PC-9 (cell line): ENCODE data around the gene COLGALT1. TPM values are rescaled to one million over a fixed set of nuclear protein-coding genes. Genes with fewer than 3 reads are reported as not detected.
"Not testable (repeated sequence)": the region's sequence is repeated elsewhere in the genome, so short reads cannot be mapped to it uniquely, and the experiment has no call there.

Source experiments
- BruUV-seq: library from RNA; stranded (reverse); fragments of 400-500 nt; replicated peaks from 2 replicates; lab custom pipeline; 2021; lab: Mats Ljungman, UMichigan
- CTCF ChIA-PET: fragments of 300-600 bp; sonication (Branson Sonifier 250); formaldehyde crosslinking; loops from one replicate; lab custom pipeline; 2022; ENCODE audit warnings: antibody characterized with exemption; lab: Charles Lee
- POLR2A ChIA-PET: fragments of 300-600 bp; sonication (Branson Sonifier 250); formaldehyde crosslinking; loops from one replicate; lab custom pipeline; 2022; ENCODE audit warnings: antibody characterized with exemption; ENCODE audit not compliant: unreplicated experiment; lab: Charles Lee
- DNase-seq, 2 experiments: peaks; one replicate each; pipeline versions ENCODE4 v3.0.0 to v3.0.0-alpha.2; 2015 to 2022; ENCODE audit warnings: mixed read lengths in 1 of 2
- H2AFZ ChIP-seq: fragments of 200-600 bp; sonication (generic); 2 replicates; pipeline ENCODE4 v1.8.1; 2017; ENCODE audit warnings: antibody characterized with exemption
- H3F3A ChIP-seq: fragments of 200-600 bp; sonication (generic); 2 replicates; pipeline ENCODE4 v1.8.1; 2017; ENCODE audit warnings: antibody characterized with exemption, mild to moderate bottlenecking, low read depth; ENCODE audit not compliant: insufficient read depth
- H3K27ac ChIP-seq: fragments of 200-600 bp; sonication (generic); 2 replicates; pipeline ENCODE4 v1.6.1; 2016; ENCODE audit warnings: mixed run types
- H3K27me3 ChIP-seq: fragments of 200-600 bp; sonication (generic); 2 replicates; pipeline ENCODE4 v1.6.1; 2016; ENCODE audit warnings: low read depth, mixed run types; ENCODE audit not compliant: insufficient read depth
- H3K36me3 ChIP-seq: fragments of 200-600 bp; sonication (generic); 2 replicates; pipeline ENCODE4 v1.6.1; 2016; ENCODE audit warnings: low read depth, mixed run types
- H3K4me1 ChIP-seq: fragments of 200-600 bp; sonication (generic); replicated peaks from 2 replicates; pipeline ENCODE4 v1.6.1; 2016; ENCODE audit warnings: mixed run types; ENCODE audit not compliant: insufficient read depth
- H3K4me2 ChIP-seq: fragments of 200-600 bp; sonication (generic); 2 replicates; pipeline ENCODE4 v1.6.1; 2017; ENCODE audit warnings: mixed run types
- H3K4me3 ChIP-seq: fragments of 200-600 bp; sonication (generic); 2 replicates; pipeline ENCODE4 v1.6.1; 2016; ENCODE audit warnings: mixed run types
- H3K79me2 ChIP-seq: fragments of 200-600 bp; sonication (generic); 2 replicates; pipeline ENCODE4 v1.6.1; 2017; ENCODE audit warnings: low read depth, mixed run types
- H3K9me2 ChIP-seq: fragments of 200-600 bp; sonication (generic); 2 replicates; pipeline ENCODE4 v1.8.1; 2017; ENCODE audit warnings: mild to moderate bottlenecking; ENCODE audit not compliant: insufficient read depth
- H3K9me3 ChIP-seq: fragments of 200-600 bp; sonication (generic); 2 replicates; pipeline ENCODE4 v1.8.1; 2016; ENCODE audit warnings: low read depth; ENCODE audit not compliant: insufficient read depth
- H4K20me1 ChIP-seq: fragments of 200-600 bp; sonication (generic); 2 replicates; pipeline ENCODE4 v1.8.1; 2017; ENCODE audit not compliant: insufficient read depth
- EZH2 ChIP-seq: fragments of 200-600 bp; sonication (generic); IDR thresholded peaks from 2 replicates; pipeline ENCODE4 v1.8.0; 2017; ENCODE audit warnings: antibody characterized with exemption, low read depth
- intact Hi-C: fragments of 100-400 bp; cut with micrococcal nuclease; formaldehyde crosslinking; loops from one replicate; pipeline ENCODE4 v1.10.0; 2022; ENCODE audit not compliant: unreplicated experiment
- total RNA-seq: library from RNA; stranded (reverse); gene quantifications from 2 replicates; pipeline ENCODE4 v1.2.3, GENCODE V29; 2021
- TF ChIP-seq, protein P1 (sequence below): fragments of 200-600 bp; sonication (generic); conservative IDR thresholded peaks from 2 replicates; pipeline ENCODE4 v1.6.1; 2017; ENCODE audit warnings: mixed run types, antibody characterized with exemption, mild to moderate bottlenecking, moderate library complexity

The COLGALT1 gene
- total RNA-seq, 1 experiment from 2014 or later = 88.8 TPM

DNA sequence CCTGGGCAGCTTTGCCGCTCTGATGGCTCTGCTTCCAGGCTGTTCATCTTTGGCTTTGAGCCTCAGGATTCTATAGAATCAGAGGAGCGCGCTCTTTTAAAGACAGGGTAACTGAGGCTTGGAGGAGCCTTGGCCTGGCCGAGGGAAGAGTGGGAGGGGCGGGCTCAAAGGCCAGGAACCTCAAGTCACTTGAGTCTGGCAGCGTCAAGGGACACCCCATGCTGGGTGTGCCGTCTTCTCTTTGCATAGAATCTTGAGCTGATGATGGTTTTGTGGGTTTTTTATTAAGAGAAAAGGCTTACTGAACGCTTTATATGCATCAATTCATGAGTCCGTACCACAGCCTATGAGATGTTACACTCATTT lies 42.9 kb upstream of the COLGALT1 start:
- Histone ChIP-seq H2AFZ (no peak overlapping the region), H3K27ac (peak overlapping the region; percentile 98), H3F3A (peaks cover 39% of the 10 kb centered on the region), H3K4me2 (peak overlapping the region; percentile 93), H3K4me1 (peaks cover 40% of the 10 kb centered on the region), H3K36me3 (peaks cover 29% of the 10 kb centered on the region), H4K20me1 (peaks cover 11% of the 10 kb centered on the region), H3K9me2 (no peaks in the 10 kb centered on the region), H3K4me3 (peak overlapping the region; percentile 88), H3K9me3 (peaks cover 4% of the 10 kb centered on the region; the same call in 1 of the 2 replicates), H3K79me2 (peaks cover 75% of the 10 kb centered on the region), H3K27me3 (no peaks in the 10 kb centered on the region)
- BruUV-seq = TSS peak; percentile 20
- TF ChIP-seq, protein P1, sequence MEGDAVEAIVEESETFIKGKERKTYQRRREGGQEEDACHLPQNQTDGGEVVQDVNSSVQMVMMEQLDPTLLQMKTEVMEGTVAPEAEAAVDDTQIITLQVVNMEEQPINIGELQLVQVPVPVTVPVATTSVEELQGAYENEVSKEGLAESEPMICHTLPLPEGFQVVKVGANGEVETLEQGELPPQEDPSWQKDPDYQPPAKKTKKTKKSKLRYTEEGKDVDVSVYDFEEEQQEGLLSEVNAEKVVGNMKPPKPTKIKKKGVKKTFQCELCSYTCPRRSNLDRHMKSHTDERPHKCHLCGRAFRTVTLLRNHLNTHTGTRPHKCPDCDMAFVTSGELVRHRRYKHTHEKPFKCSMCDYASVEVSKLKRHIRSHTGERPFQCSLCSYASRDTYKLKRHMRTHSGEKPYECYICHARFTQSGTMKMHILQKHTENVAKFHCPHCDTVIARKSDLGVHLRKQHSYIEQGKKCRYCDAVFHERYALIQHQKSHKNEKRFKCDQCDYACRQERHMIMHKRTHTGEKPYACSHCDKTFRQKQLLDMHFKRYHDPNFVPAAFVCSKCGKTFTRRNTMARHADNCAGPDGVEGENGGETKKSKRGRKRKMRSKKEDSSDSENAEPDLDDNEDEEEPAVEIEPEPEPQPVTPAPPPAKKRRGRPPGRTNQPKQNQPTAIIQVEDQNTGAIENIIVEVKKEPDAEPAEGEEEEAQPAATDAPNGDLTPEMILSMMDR = no peak
- no peak for DNase-seq
- intact Hi-C loops = loop anchor here (5.0 kb wide), 1 partner anchor 45 kb away; the partner anchor contains the start of gene COLGALT1
- ChIA-PET CTCF (no interaction called here), POLR2A (interaction anchor here (0.6 kb wide), 1 partner anchor 18 kb away, joined by 5 read pairs; no protein-coding TSS in a partner anchor)

DNA sequence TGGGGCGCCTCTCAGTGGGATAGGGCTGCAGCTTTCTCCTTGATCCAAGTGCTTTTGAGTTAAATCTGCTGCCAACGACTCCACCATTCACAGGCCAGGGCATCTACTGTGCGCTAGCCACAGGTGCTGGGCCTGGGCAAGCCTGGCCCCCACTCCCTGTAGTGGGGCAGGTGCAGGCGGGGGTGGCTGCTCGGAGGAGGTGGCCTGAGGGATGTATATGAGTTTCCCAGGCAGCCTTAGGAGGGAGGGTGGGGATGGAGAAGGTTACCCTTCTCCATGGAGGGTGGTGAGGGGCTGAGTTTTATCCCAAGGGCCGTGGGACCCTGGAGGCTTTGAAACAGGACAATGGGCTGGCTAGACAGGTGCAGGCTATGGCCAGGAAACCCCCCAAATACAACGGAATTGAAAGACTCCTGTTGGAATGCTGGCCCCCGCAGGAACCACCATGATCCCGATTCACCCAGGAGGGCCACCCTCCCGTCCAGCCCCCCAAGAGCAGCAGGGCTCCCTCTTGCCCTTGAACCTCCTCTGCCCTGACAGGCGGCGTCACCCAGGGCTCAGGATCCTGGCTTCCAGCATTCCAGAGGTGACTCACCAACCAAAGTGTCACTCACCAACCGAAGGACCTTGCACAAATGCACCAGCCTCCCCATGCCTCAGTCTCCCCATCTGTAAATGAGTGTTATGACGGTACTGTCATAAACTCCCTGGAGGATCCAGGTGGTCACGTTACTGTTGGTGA lies 39.9 kb upstream of the COLGALT1 start:
- no peak overlapping the region for H3K27ac ChIP-seq
- intact Hi-C loops = no loop called here
- H3F3A ChIP-seq = peaks cover 30% of the 10 kb centered on the region; the same call in 1 of the 2 replicates
- BruUV-seq = no TSS peak
- peaks cover 7% of the 10 kb centered on the region; the same call in 1 of the 2 replicates for H3K9me3 ChIP-seq
- CTCF ChIA-PET = no interaction called here
- no peaks in the 10 kb centered on the region for H3K27me3 ChIP-seq
- peaks cover 11% of the 10 kb centered on the region for H4K20me1 ChIP-seq
- H3K4me2 ChIP-seq = no peak overlapping the region
- H3K4me1 ChIP-seq = peaks cover 15% of the 10 kb centered on the region
- no peak overlapping the region for H3K4me3 ChIP-seq
- no peaks in the 10 kb centered on the region for H3K9me2 ChIP-seq
- DNase-seq = no peak
- no peak overlapping the region for H2AFZ ChIP-seq
- peaks cover 24% of the 10 kb centered on the region for H3K36me3 ChIP-seq
- no peak for TF ChIP-seq EZH2
- TF ChIP-seq, protein P1 = no peak
- H3K79me2 ChIP-seq = peaks cover 52% of the 10 kb centered on the region
- POLR2A ChIA-PET = no interaction called here

DNA sequence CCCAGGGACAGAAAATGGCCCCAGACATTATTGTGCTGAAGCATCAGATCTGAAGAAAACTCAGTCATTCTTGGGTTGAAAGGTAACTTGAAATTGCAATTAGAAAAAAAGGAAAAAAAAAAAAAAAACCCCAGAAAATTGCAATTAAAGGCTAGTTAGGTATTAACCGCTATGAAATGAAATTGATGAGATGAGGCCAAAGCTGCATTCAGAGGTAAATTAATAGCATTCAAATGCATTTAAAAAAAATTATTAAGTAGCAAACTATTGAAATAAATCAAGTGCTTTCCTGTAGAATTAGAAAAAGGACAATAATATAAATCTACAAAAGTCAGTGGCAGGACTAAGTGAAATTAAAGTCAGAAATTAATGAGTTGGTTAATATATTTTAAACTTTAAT lies 37.6 kb upstream of the COLGALT1 start:
- Histone ChIP-seq H3K4me3 (no peak overlapping the region), H3K27ac (no peak overlapping the region), H3K4me2 (no peak overlapping the region), H3K27me3 (no peaks in the 10 kb centered on the region), H3K9me3 (peaks cover 7% of the 10 kb centered on the region; the same call in 1 of the 2 replicates), H4K20me1 (peaks cover 11% of the 10 kb centered on the region), H3K4me1 (peaks cover 10% of the 10 kb centered on the region), H2AFZ (no peak overlapping the region), H3K79me2 (peaks cover 32% of the 10 kb centered on the region), H3K9me2 (no peaks in the 10 kb centered on the region), H3F3A (peaks cover 33% of the 10 kb centered on the region), H3K36me3 (peaks cover 24% of the 10 kb centered on the region)
- ChIA-PET CTCF (no interaction called here), POLR2A (no interaction called here)
- intact Hi-C loops = no loop called here
- BruUV-seq = no TSS peak
- DNase-seq = no peak
- no peak for TF ChIP-seq EZH2
- TF ChIP-seq, protein P1 = no peak

DNA sequence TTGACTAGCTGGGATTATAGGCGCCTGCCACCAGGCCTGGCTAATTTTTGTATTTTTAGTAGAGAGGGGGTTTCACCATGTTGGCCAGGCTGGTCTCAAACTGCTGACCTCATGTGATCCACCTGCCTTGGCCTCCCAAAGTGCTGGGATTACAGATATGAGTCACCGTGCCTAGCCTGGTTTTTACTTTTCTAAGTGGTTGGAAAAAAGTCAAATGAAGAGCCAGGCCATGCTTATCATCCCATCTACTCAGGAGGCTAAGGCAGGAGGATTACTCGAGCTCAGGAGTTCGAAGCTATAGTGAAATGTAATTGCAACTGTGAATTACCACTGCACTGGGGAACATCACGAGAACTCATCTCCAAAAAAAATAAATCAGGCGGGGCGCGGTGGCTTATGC lies 36.8 kb upstream of the COLGALT1 start:
- H3K9me3 ChIP-seq, H3K4me2 ChIP-seq, H3K4me1 ChIP-seq, H4K20me1 ChIP-seq, H3K27ac ChIP-seq, BruUV-seq, H3K27me3 ChIP-seq, H3K4me3 ChIP-seq, POLR2A ChIA-PET, intact Hi-C loops, H3K9me2 ChIP-seq, H2AFZ ChIP-seq, DNase-seq: not testable (repeated sequence)
- CTCF ChIA-PET = interaction anchor here (0.5 kb wide), 1 partner anchor 101 kb away, joined by 3 read pairs; no protein-coding TSS in a partner anchor
- Histone ChIP-seq H3K79me2 (peaks cover 24% of the 10 kb centered on the region), H3K36me3 (peaks cover 24% of the 10 kb centered on the region), H3F3A (peaks cover 35% of the 10 kb centered on the region)
